HG02885 (cell line): ENCODE data around the gene MORF4L1.
"Not testable (repeated sequence)": the region's sequence is repeated elsewhere in the genome, so short reads cannot be mapped to it uniquely, and the experiment has no call there.

ENCODE experiments used
- ATAC-seq: cut with Tn5 transposase; IDR thresholded peaks from one replicate; pipeline ENCODE4 v1.9.1; 2021; ENCODE audit warnings: mild to moderate bottlenecking; ENCODE audit not compliant: unreplicated experiment, poor library complexity

The MORF4L1 gene

DNA sequence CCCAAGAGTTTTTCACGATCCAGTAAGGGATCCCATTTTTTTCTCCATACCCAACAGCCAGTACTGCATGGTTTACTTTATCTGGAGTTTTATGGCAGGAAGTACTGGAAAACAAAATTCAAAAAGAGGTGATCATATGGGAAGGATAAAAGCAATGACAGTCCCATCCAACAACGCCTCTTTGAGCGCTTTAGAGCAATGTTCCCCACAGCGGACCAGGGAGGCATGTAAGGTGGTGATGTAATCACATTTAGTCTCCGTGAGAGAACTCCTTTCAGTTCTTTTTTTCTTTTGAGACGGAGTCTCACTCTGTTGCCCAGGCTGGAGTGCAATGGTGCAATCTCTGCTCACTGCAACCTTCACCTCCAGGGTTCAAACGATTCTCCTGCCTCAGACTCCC is 50.3 kb downstream of the MORF4L1 start:
- no peak for ATAC-seq

DNA sequence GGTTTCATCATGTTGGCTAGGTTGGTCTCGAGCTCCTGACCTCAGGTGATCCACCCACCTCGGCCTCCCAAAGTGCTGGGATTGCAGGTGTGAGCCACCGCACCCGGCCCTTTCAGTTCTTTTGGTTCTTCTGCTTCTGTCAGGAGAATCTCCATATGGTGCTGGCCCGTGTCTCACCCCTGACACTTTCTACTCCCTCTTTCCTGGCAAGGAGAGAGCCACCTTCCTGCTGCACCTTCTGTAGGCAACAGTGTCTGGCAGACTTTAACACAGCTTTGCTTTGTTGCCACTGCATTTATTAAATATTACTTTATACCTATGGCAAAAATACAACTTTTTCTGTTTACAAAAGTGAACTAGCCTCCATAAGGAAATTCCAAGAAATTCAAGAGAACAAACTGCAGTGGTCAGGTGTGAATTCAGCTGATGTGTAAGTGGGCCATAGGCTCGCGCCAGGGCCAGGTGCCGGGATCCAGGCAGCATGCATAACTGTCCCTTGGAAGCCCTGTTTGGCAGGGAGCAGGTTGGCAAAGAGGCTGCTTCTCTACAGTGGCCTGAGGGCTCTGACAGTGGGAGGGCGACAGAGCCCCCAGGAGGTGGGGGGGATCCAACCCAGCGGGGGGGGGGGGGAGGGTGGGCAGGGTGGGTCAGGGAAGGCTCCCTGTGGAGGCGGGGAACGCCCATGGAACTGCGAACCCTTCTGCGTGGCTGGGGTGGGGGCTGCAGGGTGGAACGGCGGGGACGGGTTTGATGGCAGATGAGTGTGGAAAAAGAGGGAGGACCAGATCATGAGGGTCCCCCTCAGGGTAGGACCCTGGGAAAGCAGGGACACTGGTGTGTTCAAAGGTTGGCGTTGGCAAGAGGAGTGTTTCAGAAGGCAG is 51.0 kb downstream of the MORF4L1 start:
- ATAC-seq: no peak

DNA sequence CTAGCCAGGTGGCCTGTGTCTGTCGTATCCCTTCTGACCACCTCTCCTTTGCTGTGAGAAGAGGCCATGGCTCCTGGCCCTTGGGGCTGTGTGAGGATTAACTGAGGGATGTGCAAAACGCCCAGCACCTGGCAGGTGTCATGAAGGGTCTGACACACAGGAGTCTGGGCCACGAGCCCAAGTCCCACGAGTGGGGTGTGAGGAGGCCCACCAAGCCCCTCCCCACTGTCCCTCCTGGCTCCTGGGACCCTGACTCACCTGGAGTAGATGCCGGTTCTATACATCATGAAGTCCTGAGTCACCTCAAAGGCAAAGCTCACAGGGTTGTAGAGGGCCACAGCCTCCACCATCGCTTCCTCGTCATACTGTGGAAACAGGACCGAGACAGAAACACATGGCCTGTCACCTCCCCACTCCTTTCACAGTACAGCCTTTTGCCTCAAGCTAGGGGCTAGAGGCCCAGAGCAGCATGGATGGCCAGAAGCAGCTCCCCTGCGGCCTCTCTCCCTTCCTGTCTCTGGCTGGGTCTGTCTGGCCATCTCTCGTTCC is 52.5 kb downstream of the MORF4L1 start:
- no peak for ATAC-seq

GRCh38 chr15:78925956-78926743 is 53.5 kb downstream of the MORF4L1 start:
- no peak for ATAC-seq

GRCh38 chr15:78927077-78927790 is 54.5 kb downstream of the MORF4L1 start:
- ATAC-seq: no peak

GRCh38 chr15:78928176-78928575 is 55.5 kb downstream of the MORF4L1 start:
- not testable (repeated sequence) for ATAC-seq

- ATAC-seq: no peak
Observed at GRCh38 chr15:78928616-78929093, 56.0 kb downstream of the MORF4L1 start.

- no peak for ATAC-seq
Observed at GRCh38 chr15:78929536-78930264, 57.0 kb downstream of the MORF4L1 start.

GRCh38 chr15:78930577-78931388 is 58.1 kb downstream of the MORF4L1 start:
- no peak for ATAC-seq

- ATAC-seq: no peak
Observed at GRCh38 chr15:78931439-78932257, 59.0 kb downstream of the MORF4L1 start.

DNA sequence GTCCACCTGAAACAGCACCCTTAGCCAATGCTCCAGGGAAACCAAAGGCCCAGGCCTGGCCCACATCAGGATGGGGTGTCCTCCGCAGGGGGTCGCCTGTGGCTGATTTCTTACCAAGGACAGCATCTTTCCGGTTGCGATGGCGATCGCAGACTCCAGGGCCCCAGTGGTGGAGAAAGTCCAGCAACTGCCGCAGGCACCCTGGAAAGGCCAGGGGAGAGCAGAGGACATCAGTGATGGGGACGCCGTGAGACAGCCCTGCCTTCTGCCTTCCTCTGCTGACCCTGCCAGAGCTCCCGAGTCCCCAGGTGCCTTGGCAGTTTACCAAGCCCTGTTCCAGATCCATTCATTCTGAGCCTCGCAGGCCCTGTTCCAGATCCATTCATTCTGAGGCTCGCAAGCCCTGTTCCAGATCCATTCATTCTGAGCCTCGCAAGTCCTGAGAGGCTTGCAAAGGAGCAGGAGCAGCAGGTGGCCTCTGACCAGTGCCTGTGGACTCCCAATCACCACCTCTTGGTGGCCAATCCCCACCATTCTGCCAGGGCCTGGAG is 59.6 kb downstream of the MORF4L1 start:
- ATAC-seq: no peak

GRCh38 chr15:78933187-78933822 is 60.6 kb downstream of the MORF4L1 start:
- ATAC-seq: no peak

GRCh38 chr15:78933823-78934654 is 61.3 kb downstream of the MORF4L1 start:
- ATAC-seq: no peak

GRCh38 chr15:78934655-78935023 is 61.9 kb downstream of the MORF4L1 start:
- no peak for ATAC-seq

GRCh38 chr15:78937132-78937739 is 64.5 kb downstream of the MORF4L1 start:
- no peak for ATAC-seq
